GM12873 (cell line): ENCODE results near the gene TMEM150B.
A peak's percentile ranks its signal among the peaks of the same experiment; 100 is the strongest.

Experiments
- TF ChIP-seq, protein P1 (sequence below): IDR thresholded peaks from 2 replicates; pipeline ENCODE4 v1.5.1; 2012; ENCODE audit warnings: low read depth, mild to moderate bottlenecking, moderate library complexity, low read length, control low read depth; ENCODE audit not compliant: insufficient read depth; ENCODE audit errors: missing control alignments

The TMEM150B gene

DNA sequence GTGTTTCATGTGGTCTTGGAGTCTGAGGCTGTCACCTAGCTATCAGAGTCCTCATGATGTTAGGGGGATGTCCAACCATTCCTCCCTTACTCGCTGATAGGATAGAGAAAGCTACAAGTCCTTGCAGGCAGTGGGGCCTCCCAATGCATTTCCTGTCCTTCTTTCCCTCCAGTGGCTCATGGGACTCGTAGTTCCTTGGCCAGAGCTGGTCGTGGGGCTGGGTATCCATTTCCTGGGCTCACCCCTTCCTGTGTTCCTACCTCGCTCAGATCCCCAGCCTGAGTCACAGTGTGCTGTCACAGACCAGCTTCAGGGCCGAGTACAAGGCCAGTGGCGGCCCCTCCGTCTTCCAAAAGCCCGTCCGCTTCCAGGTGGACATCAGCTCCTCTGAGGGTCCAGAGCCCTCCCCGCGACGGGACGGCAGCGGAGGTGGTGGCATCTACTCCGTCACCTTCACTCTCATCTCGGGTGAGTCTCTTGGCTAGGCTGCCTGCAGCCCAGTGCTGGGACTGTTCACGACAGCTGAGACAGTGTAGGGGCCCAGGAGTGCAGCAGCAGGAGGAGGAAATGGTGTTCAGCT, 19.1 kb downstream of the TMEM150B start:
- TF ChIP-seq, protein P1, sequence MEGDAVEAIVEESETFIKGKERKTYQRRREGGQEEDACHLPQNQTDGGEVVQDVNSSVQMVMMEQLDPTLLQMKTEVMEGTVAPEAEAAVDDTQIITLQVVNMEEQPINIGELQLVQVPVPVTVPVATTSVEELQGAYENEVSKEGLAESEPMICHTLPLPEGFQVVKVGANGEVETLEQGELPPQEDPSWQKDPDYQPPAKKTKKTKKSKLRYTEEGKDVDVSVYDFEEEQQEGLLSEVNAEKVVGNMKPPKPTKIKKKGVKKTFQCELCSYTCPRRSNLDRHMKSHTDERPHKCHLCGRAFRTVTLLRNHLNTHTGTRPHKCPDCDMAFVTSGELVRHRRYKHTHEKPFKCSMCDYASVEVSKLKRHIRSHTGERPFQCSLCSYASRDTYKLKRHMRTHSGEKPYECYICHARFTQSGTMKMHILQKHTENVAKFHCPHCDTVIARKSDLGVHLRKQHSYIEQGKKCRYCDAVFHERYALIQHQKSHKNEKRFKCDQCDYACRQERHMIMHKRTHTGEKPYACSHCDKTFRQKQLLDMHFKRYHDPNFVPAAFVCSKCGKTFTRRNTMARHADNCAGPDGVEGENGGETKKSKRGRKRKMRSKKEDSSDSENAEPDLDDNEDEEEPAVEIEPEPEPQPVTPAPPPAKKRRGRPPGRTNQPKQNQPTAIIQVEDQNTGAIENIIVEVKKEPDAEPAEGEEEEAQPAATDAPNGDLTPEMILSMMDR: no peak

DNA sequence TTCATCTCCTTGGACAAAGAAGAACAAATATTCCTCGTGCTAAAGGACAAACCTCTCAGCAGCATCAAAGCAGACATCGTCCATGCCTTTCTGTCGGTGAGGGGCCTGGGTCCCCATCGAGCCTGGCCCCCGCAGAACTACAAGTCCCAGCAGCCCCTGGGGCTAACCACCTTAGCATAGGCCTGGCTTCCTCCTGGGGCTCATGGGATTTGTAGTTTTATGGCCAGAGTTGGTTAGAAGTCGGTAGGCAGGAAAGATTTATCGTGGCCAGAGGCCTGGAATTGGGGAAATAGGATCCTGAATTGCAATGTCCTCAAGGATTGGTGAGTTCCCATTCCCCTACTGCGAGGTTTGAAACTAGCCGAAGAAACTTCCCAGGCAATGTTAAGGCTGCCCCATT, 19.6 kb downstream of the TMEM150B start:
- TF ChIP-seq, protein P1: no peak

DNA sequence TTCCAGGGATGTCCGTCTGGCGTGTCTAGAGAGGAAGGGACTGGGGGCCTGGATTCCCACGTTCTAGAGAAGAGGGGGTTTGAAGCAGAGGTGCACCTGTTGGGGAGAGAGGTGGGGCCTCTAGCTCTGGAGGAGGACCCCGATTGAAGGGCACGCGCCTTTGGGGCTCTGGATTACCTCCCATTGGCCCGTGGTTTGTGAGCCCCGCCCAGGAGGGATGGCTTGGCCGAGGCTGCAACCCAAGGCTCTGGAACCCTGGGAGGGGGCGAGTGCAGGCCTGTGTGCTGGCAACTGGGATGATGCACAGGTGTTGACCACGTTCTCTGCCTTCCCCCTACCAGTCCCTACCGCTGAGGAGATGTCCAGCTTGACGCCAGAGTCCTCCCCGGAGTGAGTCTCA, 20.2 kb downstream of the TMEM150B start:
- TF ChIP-seq, protein P1: no peak

DNA sequence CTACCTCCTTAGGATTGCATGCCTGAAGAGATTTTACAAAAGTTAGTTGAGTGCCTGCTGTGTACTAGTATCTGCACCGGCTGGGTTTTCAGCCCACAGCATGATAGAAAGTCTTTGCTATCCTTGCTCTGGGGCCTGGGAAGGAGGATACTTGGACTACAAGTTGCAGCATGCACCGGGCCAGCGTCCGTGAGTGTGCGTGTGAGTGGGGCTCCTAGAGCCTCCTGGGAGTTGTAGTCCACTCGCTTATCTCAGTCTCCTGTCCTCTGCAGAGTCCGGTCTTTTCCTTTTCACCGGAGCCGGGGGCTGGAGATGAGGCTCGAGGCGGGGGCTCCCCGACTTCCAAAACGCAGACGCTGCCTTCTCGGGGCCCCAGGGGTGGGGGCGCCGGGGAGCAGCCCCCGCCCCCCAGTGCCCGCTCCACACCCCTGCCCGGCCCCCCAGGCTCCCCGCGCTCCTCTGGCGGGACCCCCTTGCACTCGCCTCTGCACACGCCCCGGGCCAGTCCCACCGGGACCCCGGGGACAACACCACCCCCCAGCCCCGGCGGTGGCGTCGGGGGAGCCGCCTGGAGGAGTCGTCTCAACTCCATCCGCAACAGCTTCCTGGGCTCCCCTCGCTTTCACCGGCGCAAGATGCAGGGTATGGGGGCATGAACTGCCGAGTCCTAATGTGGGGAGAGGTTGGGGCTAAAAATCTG, 20.7 kb downstream of the TMEM150B start:
- TF ChIP-seq, protein P1: no peak

DNA sequence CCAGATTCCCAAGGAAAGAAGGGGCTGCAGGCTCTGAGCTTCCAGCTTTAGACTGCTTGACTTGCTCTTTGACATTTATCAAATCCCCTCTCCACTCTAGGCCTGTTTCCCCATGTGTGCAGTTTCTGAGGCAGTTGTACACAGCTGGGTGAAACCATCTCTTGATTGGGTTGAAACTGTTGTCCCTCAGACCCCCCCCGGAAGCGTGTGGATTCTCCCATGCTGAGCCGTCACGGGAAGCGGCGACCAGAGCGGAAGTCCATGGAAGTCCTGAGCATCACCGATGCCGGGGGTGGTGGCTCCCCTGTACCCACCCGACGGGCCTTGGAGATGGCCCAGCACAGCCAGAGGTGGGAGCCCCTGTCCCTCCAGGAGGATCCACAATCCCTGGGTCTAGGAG, 21.7 kb downstream of the TMEM150B start:
- TF ChIP-seq, protein P1: no peak

DNA sequence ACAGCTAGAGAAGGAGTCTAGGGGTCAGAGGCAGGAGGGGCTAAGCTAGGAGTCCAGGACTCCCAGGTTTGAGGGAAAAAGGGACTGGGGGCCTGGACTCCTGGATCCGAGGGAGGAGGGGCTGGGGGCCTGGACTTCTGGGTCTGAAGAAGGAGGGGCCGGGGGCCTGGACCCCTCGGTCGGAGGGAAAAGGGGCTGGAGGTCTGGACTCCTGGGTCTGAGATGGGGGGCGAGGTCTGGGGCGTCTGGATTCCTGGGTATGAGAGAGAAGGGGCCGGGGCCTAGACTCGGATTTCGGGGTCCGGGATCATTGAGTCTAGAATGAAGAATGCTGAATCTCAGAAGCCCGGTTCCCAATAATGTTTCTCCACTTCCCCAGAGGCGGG, 22.8 kb downstream of the TMEM150B start:
- TF ChIP-seq, protein P1: no peak

DNA sequence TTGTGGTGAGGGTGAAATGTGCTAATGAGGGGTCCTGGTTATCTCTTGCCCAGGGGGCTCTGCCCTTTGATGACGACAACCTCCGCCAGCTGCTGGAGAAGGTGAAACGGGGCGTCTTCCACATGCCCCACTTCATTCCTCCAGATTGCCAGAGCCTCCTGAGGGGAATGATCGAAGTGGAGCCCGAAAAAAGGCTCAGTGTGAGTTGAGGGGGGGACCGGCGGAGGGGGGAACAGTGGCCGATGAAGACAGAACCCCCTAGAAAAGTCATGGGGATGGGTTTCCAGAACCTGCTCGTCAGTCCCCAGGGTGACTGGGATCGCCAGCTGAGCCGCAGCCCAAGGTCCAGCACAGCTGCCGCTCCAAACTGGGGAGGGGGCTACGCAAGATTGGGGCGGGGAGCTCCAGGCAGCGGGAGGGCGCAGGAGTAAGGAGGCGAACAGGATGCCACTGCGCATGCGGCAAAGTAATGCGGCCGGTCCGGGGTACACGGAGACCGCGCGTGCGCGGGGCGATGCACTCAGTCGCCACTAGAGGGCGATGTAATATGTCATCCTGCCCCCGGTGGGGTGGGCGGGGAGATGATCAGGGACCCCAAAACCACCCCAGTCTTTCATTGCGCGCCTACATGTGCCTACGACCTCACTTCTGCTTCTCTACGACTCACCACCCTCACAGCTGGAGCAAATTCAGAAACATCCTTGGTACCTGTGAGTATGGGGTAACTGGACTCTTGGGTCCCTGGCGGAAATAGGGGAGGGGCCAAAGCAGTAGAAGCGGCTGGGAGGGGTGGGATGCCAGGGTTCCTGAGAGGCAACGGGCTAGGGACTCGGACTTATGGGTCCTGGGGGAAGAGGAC, 23.5 kb downstream of the TMEM150B start:
- TF ChIP-seq, protein P1: peak; percentile 98
